HCT116 (cell line): Measurements from ENCODE around the gene PTPN1. TPM values are rescaled to one million over a fixed set of nuclear protein-coding genes. Genes with fewer than 3 reads are reported as not detected.

ENCODE experiments used
- ATAC-seq: fragments of 200-7000 bp; cut with Tn5 transposase; 2 replicates; pipeline ENCODE4 v1.9.1; 2020; ENCODE audit warnings: mild to moderate bottlenecking, moderate library complexity
- BruUV-seq: library from RNA; stranded (reverse); fragments of 400-500 nt; replicated peaks from 2 replicates; lab custom pipeline; 2021; lab: Mats Ljungman, UMichigan
- CTCF ChIA-PET: fragments of 300-600 bp; sonication (Branson Sonifier 250); formaldehyde crosslinking; loops from one replicate; lab custom pipeline; 2021; ENCODE audit warnings: antibody characterized with exemption; lab: Charles Lee
- POLR2A ChIA-PET: fragments of 300-600, 350-600 bp; sonication (Branson Sonifier 250); formaldehyde crosslinking; loops from one replicate; lab custom pipeline; 2021; ENCODE audit warnings: antibody characterized with exemption; lab: Charles Lee
- RAD21 ChIA-PET, 2 experiments: fragments of 300-600 bp; sonication (Branson Sonifier 250); formaldehyde crosslinking; loops; one replicate each; lab custom pipeline; 2023; ENCODE audit warnings: low total read pairs in 2 of 2; ENCODE audit not compliant: uncharacterized antibody in 2 of 2, unreplicated experiment in 2 of 2, low non-redundant PET in 1 of 2; lab: Charles Lee
- DNase-seq: peaks from one replicate; pipeline ENCODE4 v3.0.0-alpha.2; 2010; ENCODE audit warnings: low read depth, low spot score
- H2AFZ ChIP-seq: fragments of 200-600 bp; shearing (Covaris generic), sonication (generic); 2 replicates; pipeline ENCODE4 v1.6.1; 2017; ENCODE audit warnings: low read depth, mixed run types, mixed read lengths, antibody characterized with exemption, low read length; ENCODE audit not compliant: poor library complexity, severe bottlenecking
- H3K27ac ChIP-seq: 2 replicates; pipeline ENCODE4 v1.5.1; 2012; ENCODE audit warnings: low read depth, low read length
- H3K27me3 ChIP-seq: fragments of 200-600 bp; sonication (generic); 2 replicates; pipeline ENCODE4 v1.6.1; 2016; ENCODE audit warnings: mixed run types, low read length, mixed read lengths; ENCODE audit not compliant: insufficient read depth
- H3K36me3 ChIP-seq, 2 experiments: fragments of 200-500 bp in 1 of 2; fragments of 200-600 bp in 1 of 2; sonication (Bioruptor generic) in 1 of 2; sonication (generic) in 1 of 2; 2 replicates each; pipeline versions ENCODE4 v1.5.1 to v1.6.1; 2014 to 2016; ENCODE audit warnings: low read length in 2 of 2, inconsistent platforms in 1 of 2, mixed read lengths in 1 of 2, mixed run types in 1 of 2; ENCODE audit not compliant: insufficient read depth in 2 of 2, control insufficient read depth in 1 of 2
- H3K4me1 ChIP-seq, 2 experiments: fragments of 200-600 bp in 1 of 2; sonication (generic) in 1 of 2; 2 replicates each; pipeline versions ENCODE4 v1.5.1 to v1.6.1; 2012 to 2017; ENCODE audit warnings: low read length in 2 of 2, inconsistent platforms in 1 of 2, mild to moderate bottlenecking in 1 of 2, mixed read lengths in 1 of 2, mixed run types in 1 of 2, moderate library complexity in 1 of 2; ENCODE audit not compliant: insufficient read depth in 2 of 2, control insufficient read depth in 1 of 2
- H3K4me2 ChIP-seq: fragments of 200-600 bp; sonication (generic); 2 replicates; pipeline ENCODE4 v1.6.1; 2017; ENCODE audit warnings: mixed run types, low read length, mixed read lengths
- H3K4me3 ChIP-seq, 2 experiments: fragments of 200-600 bp in 1 of 2; sonication (generic) in 1 of 2; replicated peaks in 1 of 2; 2 replicates each; pipeline ENCODE4 v1.5.1; 2011 to 2016; ENCODE audit warnings: low read length in 2 of 2, control low read depth in 1 of 2, low read depth in 1 of 2, mild to moderate bottlenecking in 1 of 2, mixed read lengths in 1 of 2, mixed run types in 1 of 2
- H3K79me2 ChIP-seq: fragments of 200-600 bp; sonication (generic); 2 replicates; pipeline ENCODE4 v1.6.1; 2017; ENCODE audit warnings: mild to moderate bottlenecking, mixed run types, low read length, moderate library complexity, mixed read lengths; ENCODE audit not compliant: insufficient read depth
- H3K9ac ChIP-seq: fragments of 200-600 bp; sonication (generic); 2 replicates; pipeline ENCODE4 v1.6.1; 2016; ENCODE audit warnings: low read length, mixed read lengths
- H3K9me2 ChIP-seq: fragments of 200-600 bp; sonication (generic), shearing (Covaris generic); 2 replicates; pipeline ENCODE4 v1.6.1; 2017; ENCODE audit warnings: mixed run types, mild to moderate bottlenecking, moderate library complexity; ENCODE audit not compliant: insufficient read depth
- H3K9me3 ChIP-seq, 2 experiments: fragments of 200-500 bp in 1 of 2; fragments of 200-600 bp in 1 of 2; sonication (Bioruptor generic) in 1 of 2; sonication (generic) in 1 of 2; 2 replicates each; pipeline ENCODE4 v1.6.1; 2014 to 2017; ENCODE audit warnings: low read length in 2 of 2, mixed read lengths in 2 of 2, inconsistent platforms in 1 of 2, low read depth in 1 of 2, mild to moderate bottlenecking in 1 of 2, mixed run types in 1 of 2, moderate library complexity in 1 of 2; ENCODE audit not compliant: control insufficient read depth in 1 of 2, insufficient read depth in 1 of 2
- H4K20me1 ChIP-seq: fragments of 200-600 bp; sonication (generic), shearing (Covaris generic); 2 replicates; pipeline ENCODE4 v1.6.1; 2017; ENCODE audit warnings: mixed run types, mild to moderate bottlenecking, moderate library complexity; ENCODE audit not compliant: insufficient read depth
- ATF3 ChIP-seq: IDR thresholded peaks from 2 replicates; pipeline ENCODE4 v1.6.1; 2012
- CBX3 ChIP-seq: IDR thresholded peaks from 2 replicates; pipeline ENCODE4 v1.6.1; 2012; ENCODE audit warnings: low read depth
- ELF1 ChIP-seq: IDR thresholded peaks from 2 replicates; pipeline ENCODE4 v1.6.1; 2012; ENCODE audit warnings: low read depth, borderline replicate concordance
- FOSL1 ChIP-seq: IDR thresholded peaks from 2 replicates; pipeline ENCODE4 v1.6.1; 2012; ENCODE audit warnings: low read depth
- JUND ChIP-seq: IDR thresholded peaks from 2 replicates; pipeline ENCODE4 v1.6.1; 2012
- MAX ChIP-seq: IDR thresholded peaks from 2 replicates; pipeline ENCODE4 v1.6.1; 2012
- RAD21 ChIP-seq: IDR thresholded peaks from 2 replicates; pipeline ENCODE4 v1.6.1; 2012; ENCODE audit warnings: low read depth, mild to moderate bottlenecking
- YY1 ChIP-seq: IDR thresholded peaks from 2 replicates; pipeline ENCODE4 v1.6.1; 2011; ENCODE audit warnings: low read length, low read depth, moderate library complexity, mild to moderate bottlenecking; ENCODE audit not compliant: insufficient replicate concordance; ENCODE audit errors: extremely low read depth
- ZBTB33 ChIP-seq: IDR thresholded peaks from 2 replicates; pipeline ENCODE4 v1.6.1; 2011; ENCODE audit warnings: mild to moderate bottlenecking, low read length, moderate library complexity; ENCODE audit not compliant: insufficient replicate concordance; ENCODE audit errors: extremely low read depth
- intact Hi-C: fragments of 100-400 bp; cut with micrococcal nuclease; formaldehyde crosslinking; loops from 2 replicates; pipeline ENCODE4 v1.10.0; 2022
- total RNA-seq: library from RNA; stranded (reverse); gene quantifications from one replicate; pipeline ENCODE4 v1.2.1, GENCODE V29; 2021; ENCODE audit not compliant: unreplicated experiment

The PTPN1 gene
- total RNA-seq, 1 experiment from 2014 or later: 47.5 TPM

- ChIA-PET RAD21 (no interaction called here), POLR2A (interaction anchor here (0.8 kb wide), 1 partner anchor 103 kb away, joined by 3 read pairs; no protein-coding TSS in a partner anchor), CTCF (no interaction called here)
- Histone ChIP-seq H3K36me3 (no peaks in the 10 kb centered on the region), H3K27me3 (no peaks in the 10 kb centered on the region), H3K27ac (no peak overlapping the region), H2AFZ (no peak overlapping the region), H3K9me2 (no peaks in the 10 kb centered on the region), H3K9me3 (peaks cover 0 to 10% of the 10 kb centered on the region in 2 experiments; a peak in 1 of 4 replicates), H3K79me2 (no peaks in the 10 kb centered on the region), H4K20me1 (no peaks in the 10 kb centered on the region), H3K9ac (no peak overlapping the region), H3K4me1 (peaks cover 6 to 15% of the 10 kb centered on the region in 2 experiments; a peak in 3 of 4 replicates), H3K4me2 (no peak overlapping the region), H3K4me3 (no peak overlapping the region)
- no peak for ATAC-seq
- TF ChIP-seq CBX3 (0 out of 2 replicates have a peak, but pooled peaks have one; percentile 9), RAD21 (no peak)
- BruUV-seq: no TSS peak
- DNase-seq: no peak
- intact Hi-C loops: no loop called here
Observed at GRCh38 chr20:50621068-50621665, 111.0 kb downstream of the PTPN1 start.

- POLR2A ChIA-PET: no interaction called here
- H3K36me3 ChIP-seq: no peaks in the 10 kb centered on the region
- H3K27ac ChIP-seq: no peak overlapping the region
- intact Hi-C loops: loop anchor here (5.0 kb wide), 1 partner anchor 123 kb away; no protein-coding TSS in a partner anchor
- no peak overlapping the region for H3K9ac ChIP-seq
- BruUV-seq: no TSS peak
- no peaks in the 10 kb centered on the region for H3K9me2 ChIP-seq
- H3K9me3 ChIP-seq: peaks cover 0 to 10% of the 10 kb centered on the region in 2 experiments; a peak in 1 of 4 replicates
- no peak overlapping the region for H2AFZ ChIP-seq
- H4K20me1 ChIP-seq: no peaks in the 10 kb centered on the region
- H3K4me3 ChIP-seq: no peak overlapping the region
- H3K4me1 ChIP-seq: peaks cover 6 to 17% of the 10 kb centered on the region in 2 experiments; a peak in 3 of 4 replicates
- RAD21 ChIA-PET: interaction anchor here (0.6 to 1.3 kb wide), 3 partner anchors 96 to 1056 kb away, joined by 3 read pairs; no protein-coding TSS in a partner anchor
- H3K79me2 ChIP-seq: no peaks in the 10 kb centered on the region
- no peaks in the 10 kb centered on the region for H3K27me3 ChIP-seq
- TF ChIP-seq JUND (no peak), ATF3 (no peak), MAX (no peak), YY1 (no peak), ELF1 (no peak), FOSL1 (no peak), ZBTB33 (no peak)
- DNase-seq (no peak), ATAC-seq (no peak)
- no peak overlapping the region for H3K4me2 ChIP-seq
- CTCF ChIA-PET: interaction anchor here (1.1 to 4.9 kb wide), 5 partner anchors 11 to 170 kb away, joined by 3 to 106 read pairs (median 32); no protein-coding TSS in a partner anchor
Observed at GRCh38 chr20:50624351-50625016, 114.3 kb downstream of the PTPN1 start.
